IMR-90 (cell line): Measurements from ENCODE around the gene MPZL3. TPM values are rescaled to one million over a fixed set of nuclear protein-coding genes. Genes with fewer than 3 reads are reported as not detected.
"Not testable (repeated sequence)": the region's sequence is repeated elsewhere in the genome, so short reads cannot be mapped to it uniquely, and the experiment has no call there.

Source experiments
- ATAC-seq: fragments of 200-7000 bp; cut with Tn5 transposase; 2 replicates; pipeline ENCODE4 v1.9.1; 2020; ENCODE audit warnings: low read depth, mild to moderate bottlenecking, moderate library complexity
- BruUV-seq: library from RNA; stranded (reverse); fragments of 400-500 nt; replicated peaks from 2 replicates; lab custom pipeline; 2021; lab: Mats Ljungman, UMichigan
- CTCF ChIA-PET: fragments of 300-600 bp; formaldehyde crosslinking; extraction: SDS; loops from one replicate; lab custom pipeline; 2021; ENCODE audit warnings: antibody characterized with exemption; lab: Yijun Ruan, JAX
- POLR2A ChIA-PET: fragments of 300-600 bp; sonication (Branson Sonifier 250); formaldehyde crosslinking; loops from one replicate; lab custom pipeline; 2022; ENCODE audit warnings: antibody characterized with exemption; ENCODE audit not compliant: unreplicated experiment; lab: Charles Lee
- DNase-seq: peaks from one replicate; pipeline ENCODE4 v3.0.0; 2013
- H2AFZ ChIP-seq: replicated peaks from 2 replicates; pipeline ENCODE3; 2013; ENCODE audit warnings: low read length, mild to moderate bottlenecking; ENCODE audit not compliant: poor library complexity
- H2AK5ac ChIP-seq: 2 replicates; pipeline ENCODE4 v1.6.1; 2013; ENCODE audit warnings: low read depth, low read length, inconsistent platforms
- H2AK9ac ChIP-seq: replicated peaks from 2 replicates; pipeline ENCODE3; 2013; ENCODE audit warnings: mild to moderate bottlenecking, low read depth, low read length, moderate library complexity; ENCODE audit not compliant: poor library complexity
- H2BK120ac ChIP-seq: 2 replicates; pipeline ENCODE4 v1.6.1; 2013; ENCODE audit warnings: low read depth, low read length, inconsistent platforms
- H2BK15ac ChIP-seq: 3 replicates; pipeline ENCODE4 v1.6.1; 2013; ENCODE audit warnings: low read depth, low read length, inconsistent platforms
- H2BK20ac ChIP-seq: 2 replicates; pipeline ENCODE4 v1.6.1; 2013; ENCODE audit warnings: low read depth, mild to moderate bottlenecking, inconsistent platforms, low read length, moderate library complexity
- H2BK5ac ChIP-seq: 2 replicates; pipeline ENCODE4 v1.6.1; 2013; ENCODE audit warnings: mild to moderate bottlenecking, low read depth, low read length, inconsistent platforms; ENCODE audit not compliant: poor library complexity, severe bottlenecking
- H3K14ac ChIP-seq: replicated peaks from 2 replicates; pipeline ENCODE4 v1.6.1; 2013; ENCODE audit warnings: low read depth, low read length, inconsistent platforms
- H3K18ac ChIP-seq: 2 replicates; pipeline ENCODE4 v1.6.1; 2013; ENCODE audit warnings: low read depth, low read length, control low read depth
- H3K23ac ChIP-seq: 2 replicates; pipeline ENCODE4 v1.6.1; 2013; ENCODE audit warnings: low read depth, low read length, inconsistent platforms
- H3K27ac ChIP-seq: 2 replicates; pipeline ENCODE4 v1.5.1; 2013; ENCODE audit warnings: mild to moderate bottlenecking, control low read depth, low read length; ENCODE audit not compliant: insufficient read depth
- H3K27me3 ChIP-seq: 2 replicates; pipeline ENCODE4 v1.6.1; 2013; ENCODE audit warnings: low read length; ENCODE audit not compliant: control insufficient read depth, insufficient read depth
- H3K36me3 ChIP-seq: 2 replicates; pipeline ENCODE4 v1.6.1; 2013; ENCODE audit warnings: low read length, mixed read lengths; ENCODE audit not compliant: control insufficient read depth, insufficient read depth
- H3K4ac ChIP-seq: 2 replicates; pipeline ENCODE4 v1.6.1; 2013; ENCODE audit warnings: low read depth, low read length, inconsistent platforms
- H3K4me1 ChIP-seq: 2 replicates; pipeline ENCODE4 v1.6.1; 2013; ENCODE audit warnings: low read length, mixed read lengths; ENCODE audit not compliant: control insufficient read depth, insufficient read depth
- H3K4me2 ChIP-seq: 2 replicates; pipeline ENCODE4 v1.6.1; 2013; ENCODE audit warnings: low read depth, mild to moderate bottlenecking, control low read depth, low read length, moderate library complexity
- H3K4me3 ChIP-seq: 2 replicates; pipeline ENCODE4 v1.5.1; 2013; ENCODE audit warnings: low read depth, mild to moderate bottlenecking, control low read depth, low read length, moderate library complexity; ENCODE audit not compliant: insufficient read depth
- H3K56ac ChIP-seq: 2 replicates; pipeline ENCODE4 v1.6.1; 2013; ENCODE audit warnings: low read length, inconsistent platforms; ENCODE audit not compliant: insufficient read depth; ENCODE audit errors: extremely low read depth
- H3K79me1 ChIP-seq, 2 experiments: 2 replicates each; pipeline ENCODE4 v1.6.1; 2013; ENCODE audit warnings: low read length in 2 of 2, inconsistent platforms in 1 of 2, low read depth in 1 of 2
- H3K9ac ChIP-seq: 2 replicates; pipeline ENCODE4 v1.6.1; 2013; ENCODE audit warnings: low read depth, low read length, control low read depth
- H3K9me1 ChIP-seq: 2 replicates; pipeline ENCODE4 v1.6.1; 2013; ENCODE audit warnings: low read length, inconsistent platforms; ENCODE audit not compliant: insufficient read depth
- H3K9me3 ChIP-seq: 2 replicates; pipeline ENCODE4 v1.6.1; 2013; ENCODE audit warnings: low read length; ENCODE audit not compliant: control insufficient read depth, insufficient read depth
- H4K20me1 ChIP-seq: 2 replicates; pipeline ENCODE4 v1.6.1; 2013; ENCODE audit warnings: low read length, inconsistent platforms; ENCODE audit not compliant: insufficient read depth
- H4K5ac ChIP-seq: 2 replicates; pipeline ENCODE4 v1.6.1; 2013; ENCODE audit warnings: mild to moderate bottlenecking, low read depth, low read length, control low read depth
- H4K8ac ChIP-seq, 2 experiments: 2 replicates each; pipeline ENCODE4 v1.6.1; 2013; ENCODE audit warnings: low read depth in 2 of 2, low read length in 2 of 2, control low read depth in 1 of 2, inconsistent platforms in 1 of 2
- H4K91ac ChIP-seq: 2 replicates; pipeline ENCODE4 v1.6.1; 2013; ENCODE audit warnings: low read depth, low read length, inconsistent platforms; ENCODE audit not compliant: insufficient read depth
- WGBS, 2 experiments: methylation state at CpG; one replicate each; pipeline versions ENCODE4 v1.1.5 to v1.1.7; 2013; ENCODE audit warnings: missing lambda C conversion rate in 2 of 2; ENCODE audit not compliant: insufficient read length in 1 of 2; ENCODE audit errors: extremely low coverage in 2 of 2; 5-methylcytosine and 5-hydroxymethylcytosine counted together
- dilution Hi-C: fragments of 300-500 bp; cut with HindIII; formaldehyde crosslinking; loops from one replicate; pipeline ENCODE4 v1.14.3; 2018; ENCODE audit warnings: low sequenced_read_pairs; ENCODE audit not compliant: unreplicated experiment
- in situ Hi-C: fragments of 300-500 bp; cut with MboI; formaldehyde crosslinking; loops from 3 replicates; pipeline ENCODE4 v1.14.3; 2019; ENCODE audit warnings: low sequenced_read_pairs, inconsistent platforms, mixed read lengths
- intact Hi-C: fragments of 100-400 bp; cut with micrococcal nuclease; formaldehyde crosslinking; loops from 2 replicates; pipeline ENCODE4 v1.10.0; 2022
- polyA plus RNA-seq, 3 experiments: library from polyadenylated mRNA; depleted of rRNA; stranded (reverse); fragments of >200 nt; gene quantifications; 2 replicates each; pipeline ENCODE4 v1.2.3, GENCODE V29; 2012; ENCODE audit warnings: low replicate concordance in 1 of 3
- total RNA-seq: library from RNA; depleted of rRNA; stranded (reverse); fragments of >200 nt; gene quantifications from 2 replicates; pipeline ENCODE4 v1.2.3, GENCODE V29; 2012

MPZL3 gene
- total and polyA plus RNA-seq, 2 of the 4 experiments (the other 2 are of a cell fraction): 0.15 to 0.36 TPM

DNA sequence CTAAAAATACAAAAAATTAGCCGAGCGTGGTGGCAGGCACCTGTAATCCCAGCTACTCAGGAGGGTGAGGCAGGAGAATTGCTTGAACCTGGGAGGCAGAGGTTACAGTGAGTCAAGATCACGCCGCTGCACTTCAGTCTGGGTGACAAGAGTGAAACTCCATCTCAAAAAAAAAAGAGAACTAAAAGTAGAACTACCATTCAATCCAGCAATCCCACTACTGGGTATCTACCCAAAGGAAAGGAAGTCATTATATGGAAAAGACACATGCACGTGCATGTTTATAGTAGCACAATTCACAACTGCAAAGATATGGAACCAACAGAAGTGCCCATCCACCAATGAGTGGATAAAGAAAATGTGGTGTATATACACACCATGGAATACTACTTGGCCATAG is 68.5 kb downstream of the MPZL3 start:
- H2AK5ac ChIP-seq, DNase-seq, H3K18ac ChIP-seq, in situ Hi-C loops, H3K4me3 ChIP-seq, H3K4ac ChIP-seq, ATAC-seq, POLR2A ChIA-PET, H3K9ac ChIP-seq, BruUV-seq, H3K36me3 ChIP-seq, H2BK5ac ChIP-seq, H4K20me1 ChIP-seq, intact Hi-C loops, H4K91ac ChIP-seq, H2AFZ ChIP-seq, H3K27ac ChIP-seq, H3K9me1 ChIP-seq, H4K5ac ChIP-seq, H3K56ac ChIP-seq, H4K8ac ChIP-seq, H3K4me1 ChIP-seq, H2AK9ac ChIP-seq, H2BK20ac ChIP-seq, H3K23ac ChIP-seq, H2BK15ac ChIP-seq, H2BK120ac ChIP-seq, H3K4me2 ChIP-seq, H3K9me3 ChIP-seq, CTCF ChIA-PET, H3K14ac ChIP-seq, H3K27me3 ChIP-seq, dilution Hi-C loops, H3K79me1 ChIP-seq: not testable (repeated sequence)
- no CpG with 5 or more reads among the region's 5 CpGs for WGBS, 2 experiments
